VCaP (cell line): ENCODE results near the gene MPHOSPH9.
"Not testable (repeated sequence)": the region's sequence is repeated elsewhere in the genome, so short reads cannot be mapped to it uniquely, and the experiment has no call there.

Experiments
- H3K27ac ChIP-seq: fragments of 450-650 bp; 2 replicates; pipeline ENCODE4 v1.5.1; 2017
- TF ChIP-seq, protein P1 (sequence below): fragments of 450-650 bp; conservative IDR thresholded peaks from 2 replicates; pipeline ENCODE4 v1.5.1; 2017; ENCODE audit warnings: mild to moderate bottlenecking, moderate library complexity

MPHOSPH9 gene

DNA sequence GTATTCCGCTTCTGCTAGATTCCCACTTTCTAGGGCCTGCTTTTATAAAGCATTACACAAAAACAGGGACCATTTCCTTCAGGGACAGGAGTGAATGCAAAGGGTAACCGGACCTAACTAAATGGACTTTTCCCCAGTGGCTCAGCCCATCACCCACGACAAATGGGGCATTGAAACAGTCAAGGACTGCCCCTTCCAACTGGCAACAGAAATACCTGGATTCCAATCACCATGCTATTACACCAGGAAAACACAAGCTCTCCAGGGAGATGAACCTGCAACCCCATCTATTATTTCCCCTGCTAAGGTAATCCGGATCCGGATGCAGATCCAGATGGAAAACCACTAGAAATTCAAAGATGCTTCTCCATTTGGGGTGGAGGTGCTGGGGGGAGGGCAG, 1.0 kb downstream of the MPHOSPH9 start:
- peak overlapping the region; percentile 93 for H3K27ac ChIP-seq
- TF ChIP-seq, protein P1, sequence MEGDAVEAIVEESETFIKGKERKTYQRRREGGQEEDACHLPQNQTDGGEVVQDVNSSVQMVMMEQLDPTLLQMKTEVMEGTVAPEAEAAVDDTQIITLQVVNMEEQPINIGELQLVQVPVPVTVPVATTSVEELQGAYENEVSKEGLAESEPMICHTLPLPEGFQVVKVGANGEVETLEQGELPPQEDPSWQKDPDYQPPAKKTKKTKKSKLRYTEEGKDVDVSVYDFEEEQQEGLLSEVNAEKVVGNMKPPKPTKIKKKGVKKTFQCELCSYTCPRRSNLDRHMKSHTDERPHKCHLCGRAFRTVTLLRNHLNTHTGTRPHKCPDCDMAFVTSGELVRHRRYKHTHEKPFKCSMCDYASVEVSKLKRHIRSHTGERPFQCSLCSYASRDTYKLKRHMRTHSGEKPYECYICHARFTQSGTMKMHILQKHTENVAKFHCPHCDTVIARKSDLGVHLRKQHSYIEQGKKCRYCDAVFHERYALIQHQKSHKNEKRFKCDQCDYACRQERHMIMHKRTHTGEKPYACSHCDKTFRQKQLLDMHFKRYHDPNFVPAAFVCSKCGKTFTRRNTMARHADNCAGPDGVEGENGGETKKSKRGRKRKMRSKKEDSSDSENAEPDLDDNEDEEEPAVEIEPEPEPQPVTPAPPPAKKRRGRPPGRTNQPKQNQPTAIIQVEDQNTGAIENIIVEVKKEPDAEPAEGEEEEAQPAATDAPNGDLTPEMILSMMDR: no peak

- peak overlapping the region; percentile 93 for H3K27ac ChIP-seq
- TF ChIP-seq, protein P1: no peak
Measured at GRCh38 chr12:123229051-123229450, 3.9 kb downstream of the MPHOSPH9 start.

DNA sequence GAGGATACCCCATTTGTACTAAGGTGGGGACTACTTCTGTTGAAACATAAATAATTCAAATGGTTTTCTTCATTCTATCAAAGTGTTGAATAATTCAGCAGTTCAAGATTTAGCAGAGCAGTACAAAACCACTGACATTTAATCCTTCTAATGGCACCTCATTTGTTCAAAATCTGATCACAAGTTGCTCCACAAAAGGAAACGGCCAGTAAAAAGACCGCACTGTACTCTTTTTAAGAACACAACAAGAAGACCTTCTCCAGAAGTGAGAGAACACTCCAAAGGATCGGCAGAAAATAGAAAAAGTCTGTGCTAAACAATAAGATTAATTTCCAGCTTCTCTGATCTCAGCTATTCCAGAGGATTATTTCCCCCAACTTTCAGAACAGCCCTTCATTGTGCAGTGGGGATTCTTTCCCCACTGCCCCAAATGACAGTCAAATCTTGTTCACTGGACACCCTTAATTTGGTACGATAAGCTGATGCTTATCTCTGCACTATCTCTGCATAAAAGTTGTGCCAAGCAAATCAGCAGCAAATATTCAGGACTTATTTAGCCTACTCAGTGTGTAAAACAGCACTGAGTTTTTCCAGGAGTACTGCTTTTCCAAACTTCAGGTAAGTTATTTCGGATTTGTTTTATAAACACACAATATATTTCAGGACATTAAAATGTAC, 5.2 kb downstream of the MPHOSPH9 start:
- TF ChIP-seq, protein P1: no peak
- H3K27ac ChIP-seq: peak overlapping the region; percentile 93

GRCh38 chr12:123225443-123225842, 7.5 kb downstream of the MPHOSPH9 start:
- TF ChIP-seq, protein P1: no peak

DNA sequence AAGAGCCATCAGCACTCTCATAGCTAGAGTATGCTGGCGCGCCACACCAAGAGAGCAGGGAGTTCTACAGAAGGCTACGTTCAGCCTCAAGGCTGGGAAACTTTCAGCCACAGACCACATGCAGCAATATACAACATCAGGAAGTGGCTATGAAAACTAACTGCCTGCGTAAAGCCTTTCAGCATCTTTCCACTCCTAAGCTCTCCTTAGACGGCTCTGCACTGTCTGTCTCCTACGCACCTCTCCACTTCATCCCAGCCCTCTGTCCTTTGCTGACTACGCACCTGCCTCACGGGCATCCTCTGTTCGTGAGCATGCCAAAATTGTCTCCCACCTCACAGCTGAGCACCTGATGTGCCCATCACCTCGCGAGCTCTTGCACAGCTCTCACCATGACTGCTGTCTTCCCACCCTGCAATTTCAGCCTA, 9.7 kb downstream of the MPHOSPH9 start:
- TF ChIP-seq, protein P1: no peak
- no peak overlapping the region for H3K27ac ChIP-seq

More at GRCh38 chr12:123225443-123225842, 7.5 kb downstream of the MPHOSPH9 start:
- H3K27ac ChIP-seq: no peak overlapping the region

GRCh38 chr12:123207815-123208214, 25.1 kb downstream of the MPHOSPH9 start:
- H3K27ac ChIP-seq: not testable (repeated sequence)

GRCh38 chr12:123206794-123207193, 26.1 kb downstream of the MPHOSPH9 start:
- not testable (repeated sequence) for H3K27ac ChIP-seq

- no peak overlapping the region for H3K27ac ChIP-seq
- TF ChIP-seq, protein P1: no peak
Measured at GRCh38 chr12:123200414-123200813, 32.5 kb downstream of the MPHOSPH9 start.
